ENCODE data around the gene FAM53C. TPM values are rescaled to one million over a fixed set of nuclear protein-coding genes. Genes with fewer than 3 reads are reported as not detected.

FAM53C gene
- total and polyA plus RNA-seq, 2 donors (not counting 3 experiments of a cell fraction or from before 2014, with no cell fraction given) = 37.4 to 37.9 TPM

GRCh38 chr5:138382347-138382746 lies 44.3 kb downstream of the FAM53C start:
- ChIA-PET CTCF (interaction anchor here (0.8 to 1.3 kb wide), 2 partner anchors 19 to 29 kb away, joined by 3 to 4 read pairs; partner anchors contain the start of gene KDM3B), POLR2A (interaction anchor here (1.2 kb wide), 1 partner anchor 29 kb away, joined by 3 read pairs; no protein-coding TSS in a partner anchor)
- no peaks in the 10 kb centered on the region for H4K20me1 ChIP-seq (replicated peaks; ENCODE audit: control insufficient read depth, extremely low read depth, insufficient read depth, low read length)
- H2AFZ ChIP-seq (ENCODE audit: low read depth, low read length) = no peak overlapping the region
- no peak overlapping the region for H3K27ac ChIP-seq (ENCODE audit: insufficient read depth, low read depth, low read length)
- peaks cover 8 to 13% of the 10 kb centered on the region in 2 experiments for H3K36me3 ChIP-seq (ENCODE audit: control insufficient read depth in 2 of 2, extremely low read depth in 1 of 2, insufficient read depth in 2 of 2, low read length in 2 of 2)
- FAIRE-seq (no peak), DNase-seq (ENCODE audit: low read depth, low spot score) (no peak)
- peaks cover 13% of the 10 kb centered on the region for H3K4me1 ChIP-seq (ENCODE audit: control insufficient read depth, extremely low read depth, insufficient read depth, low read length)
- H3K27me3 ChIP-seq (ENCODE audit: control insufficient read depth in 2 of 2, insufficient read depth in 2 of 2, low read length in 2 of 2) = no peaks in the 10 kb centered on the region
- no peak for TF ChIP-seq JUN (IDR thresholded peaks at IDR 0.05; ENCODE audit: borderline replicate concordance, insufficient read depth, insufficient read length, low read depth)
- no peak for TF ChIP-seq GATA2 (IDR thresholded peaks at IDR 0.05; ENCODE audit: insufficient read depth, insufficient read length, low read depth, low read length)
- TF ChIP-seq MYC (IDR thresholded peaks at IDR 0.05; ENCODE audit: low read depth, low read length) = no peak
- TF ChIP-seq MAX (IDR thresholded peaks at IDR 0.05; ENCODE audit: insufficient read depth, insufficient read length) = no peak
- no peak for TF ChIP-seq EZH2 (IDR thresholded peaks at IDR 0.05; ENCODE audit: borderline replicate concordance, low read depth, low read length, severe bottlenecking)
- TF ChIP-seq CTCF (IDR thresholded peaks at IDR 0.05; ENCODE audit: extremely low read depth in 1 of 2, insufficient read depth in 1 of 2, low read depth in 1 of 2, low read length in 2 of 2) = no peak
- intact Hi-C loops (cut with micrococcal nuclease) (no loop called here), dilution Hi-C loops (cut with MboI; ENCODE audit: extremely low pct_ligation_motif_present, low sequenced_read_pairs) (no loop called here)
- no peak overlapping the region for H3K9ac ChIP-seq (replicated peaks; ENCODE audit: extremely low read depth, insufficient read depth, low read length)
- H3K9me1 ChIP-seq (replicated peaks; ENCODE audit: control insufficient read depth, extremely low read depth, insufficient read depth, low read length) = no peaks in the 10 kb centered on the region
- H3K4me3 ChIP-seq (replicated peaks in 1 of 3; ENCODE audit: insufficient read depth in 1 of 3, low read depth in 1 of 3, low read length in 3 of 3) = no peak overlapping the region
- no peaks in the 10 kb centered on the region for H3K79me2 ChIP-seq (ENCODE audit: control insufficient read depth, insufficient read depth, low read length)
- H3K4me2 ChIP-seq (ENCODE audit: insufficient read depth, low read length) = no peak overlapping the region
- no TSS peak for BruUV-seq (replicated peaks)
- H3K9me3 ChIP-seq (replicated peaks; ENCODE audit: control insufficient read depth, insufficient read depth, low read length) = no peaks in the 10 kb centered on the region
